K562 (cell line): ENCODE measurements around the gene ATP2A2. TPM values are rescaled to one million over a fixed set of nuclear protein-coding genes. Genes with fewer than 3 reads are reported as not detected.

Experiments used
- BACH1 ChIP-seq: fragments of 200-800 bp; sonication (Bioruptor generic); IDR thresholded peaks from 2 replicates; pipeline ENCODE4 v1.6.1; 2016; ENCODE audit warnings: missing genetic modification characterization, missing compliant biosample characterization
- BHLHE40 ChIP-seq: IDR thresholded peaks from 2 replicates; pipeline ENCODE4 v1.6.1; 2011; ENCODE audit warnings: low read length, improper control_type of control experiment
- FOXM1 ChIP-seq, 2 experiments: fragments of 450-650 bp in 1 of 2; sonication (generic) in 1 of 2; formaldehyde crosslinking in 1 of 2; IDR thresholded peaks; 2 replicates each; pipeline versions ENCODE4 v1.6.1 to v1.9.0; 2017 to 2022; ENCODE audit warnings: low read depth in 2 of 2, mild to moderate bottlenecking in 2 of 2, missing genetic modification reagents in 1 of 2, moderate library complexity in 1 of 2
- GTF2F1 ChIP-seq: IDR thresholded peaks from 2 replicates; pipeline ENCODE4 v1.6.1; 2011; ENCODE audit warnings: low read depth, low read length, improper control_type of control experiment
- IRF2 ChIP-seq: sonication (generic); formaldehyde crosslinking; IDR thresholded peaks from 2 replicates; pipeline ENCODE4 v1.8.1; 2022; ENCODE audit warnings: mild to moderate bottlenecking, missing genetic modification reagents
- KDM1A ChIP-seq, 2 experiments: fragments of 450-650 bp; IDR thresholded peaks; 2 replicates each; pipeline ENCODE4 v1.6.1; 2016; ENCODE audit warnings: mild to moderate bottlenecking in 2 of 2
- KDM2B ChIP-seq: fragments of 250-450 bp; sonication (Bioruptor Pico); IDR thresholded peaks from 2 replicates; pipeline ENCODE4 v1.8.0; 2021; ENCODE audit warnings: mild to moderate bottlenecking, moderate library complexity
- POLR2AphosphoS5 ChIP-seq: IDR thresholded peaks from 2 replicates; pipeline ENCODE4 v1.6.1; 2011; ENCODE audit warnings: mild to moderate bottlenecking, low read depth, low read length, moderate library complexity; ENCODE audit not compliant: control insufficient read depth, insufficient read depth
- SRF ChIP-seq, 2 experiments: fragments of 250-450, 450-650 bp in 1 of 2; sonication (Bioruptor Pico) in 1 of 2; sonication (generic) in 1 of 2; formaldehyde crosslinking; IDR thresholded peaks; 2 replicates each; pipeline versions ENCODE4 v1.5.0 to v1.5.1; 2020 to 2022; ENCODE audit warnings: mild to moderate bottlenecking in 1 of 2, missing genetic modification reagents in 1 of 2
- SRSF9 ChIP-seq: fragments of 200-400 bp; formaldehyde crosslinking; IDR thresholded peaks from 2 replicates; pipeline ENCODE4 v1.6.1; 2017; ENCODE audit warnings: low read depth, low read length, borderline replicate concordance
- STAG1 ChIP-seq: sonication (generic); formaldehyde crosslinking; IDR thresholded peaks from 2 replicates; pipeline ENCODE4 v1.5.0; 2020; ENCODE audit warnings: missing genetic modification reagents, borderline replicate concordance
- TAF15 ChIP-seq: fragments of 200-400 bp; formaldehyde crosslinking; IDR thresholded peaks from 2 replicates; pipeline ENCODE4 v1.6.1; 2017; ENCODE audit warnings: mild to moderate bottlenecking, low read depth, low read length, moderate library complexity
- ZNF143 ChIP-seq: sonication (generic); formaldehyde crosslinking; IDR thresholded peaks from 2 replicates; pipeline ENCODE4 v1.9.0; 2022; ENCODE audit warnings: mild to moderate bottlenecking, missing genetic modification reagents
- ZNF175 ChIP-seq: fragments of 200-800 bp; sonication (Bioruptor generic); IDR thresholded peaks from 2 replicates; pipeline ENCODE4 v1.6.1; 2016; ENCODE audit warnings: low read depth, mild to moderate bottlenecking, missing genetic modification characterization, missing compliant biosample characterization
- ZNF316 ChIP-seq: fragments of 450-650 bp; IDR thresholded peaks from 2 replicates; pipeline ENCODE4 v1.6.1; 2016
- polyA plus RNA-seq, 8 experiments: library from polyadenylated mRNA; depleted of rRNA in 4 of 8; stranded (reverse) in 5 of 8; unstranded in 3 of 8; fragments of >200 nt; fragmentation: Nextera tagmentation in 2 of 8; fragmentation: Illumina TruSeq in 1 of 8; extraction: Ambion mirVana in 2 of 8; extraction: Trizol in 1 of 8; gene quantifications; 2 replicates each; pipeline versions ENCODE4 v1.2.1 to v1.2.3, GENCODE V29; 2011 to 2014; ENCODE audit warnings: inconsistent platforms in 1 of 8, missing spikeins in 1 of 8
- total RNA-seq, 7 experiments: library from RNA; depleted of rRNA in 6 of 7; stranded (reverse); fragments of >200 nt in 6 of 7; fragmentation: Illumina TruSeq in 2 of 7; extraction: Trizol in 2 of 7; gene quantifications; 2 replicates each; pipeline versions ENCODE4 v1.2.1 to v1.2.3, GENCODE V29; 2011 to 2021; ENCODE audit warnings: low replicate concordance in 1 of 7
- TF ChIP-seq, protein P1 (sequence below): fragments of 450-650 bp; IDR thresholded peaks from 2 replicates; pipeline ENCODE4 v1.6.1; 2016; ENCODE audit warnings: borderline replicate concordance
- TF ChIP-seq, protein P2 (sequence below): fragments of 250-450 bp; sonication (Bioruptor Pico); IDR thresholded peaks from 2 replicates; pipeline ENCODE4 v1.4.0; 2020; ENCODE audit warnings: mild to moderate bottlenecking
- TF ChIP-seq, protein P3 (sequence below): fragments of 250-450 bp; sonication (Bioruptor Pico); IDR thresholded peaks from 2 replicates; pipeline ENCODE4 v1.5.0; 2021; ENCODE audit warnings: mild to moderate bottlenecking, borderline replicate concordance

ATP2A2 gene
- total and polyA plus RNA-seq, 9 of the 15 experiments (the other 6 are each of a cell fraction or from before 2014, with no cell fraction given): 5.2 to 205 (median 51.6) TPM

DNA sequence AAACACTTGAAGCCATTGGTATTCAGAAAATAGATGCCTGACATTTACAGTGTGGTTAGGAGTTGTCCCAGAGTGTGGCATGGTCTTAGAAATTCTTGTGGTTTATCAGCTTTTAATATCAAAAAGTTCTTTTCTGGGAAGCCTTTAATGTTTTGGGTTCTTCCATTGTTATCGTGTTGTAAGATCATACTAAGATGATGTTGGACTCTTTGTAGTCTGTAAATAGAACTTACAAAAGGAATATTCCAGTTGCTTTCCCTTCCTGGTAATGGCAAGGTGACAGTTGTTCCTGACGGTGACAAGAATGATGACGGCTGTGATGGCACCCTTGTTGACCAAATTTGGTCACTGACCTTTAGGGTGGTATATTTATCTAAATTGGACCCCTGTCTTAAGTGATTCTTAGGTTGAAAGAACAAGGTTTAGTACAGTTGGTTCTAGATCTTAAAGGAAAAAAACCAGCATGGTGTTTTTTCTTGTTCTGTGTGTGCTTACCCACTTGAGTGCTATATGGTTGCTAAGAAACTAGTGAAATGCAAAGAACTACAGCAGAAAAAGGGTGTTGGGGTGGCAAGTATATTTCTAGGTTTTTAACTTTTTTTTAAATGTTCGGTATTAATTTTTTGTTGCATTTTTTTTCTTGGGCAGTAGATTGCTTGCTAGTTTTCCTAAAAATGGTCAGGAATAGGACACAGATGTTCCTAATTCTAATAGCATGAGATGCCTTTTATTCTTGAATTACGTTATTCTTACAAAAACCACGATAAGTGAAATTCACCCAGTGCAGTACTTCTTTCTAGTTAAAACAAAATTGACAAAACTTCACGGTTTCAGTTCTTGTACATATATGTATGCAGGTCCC, 2.1 kb downstream of the ATP2A2 start (continued):
- TF ChIP-seq, protein P1, sequence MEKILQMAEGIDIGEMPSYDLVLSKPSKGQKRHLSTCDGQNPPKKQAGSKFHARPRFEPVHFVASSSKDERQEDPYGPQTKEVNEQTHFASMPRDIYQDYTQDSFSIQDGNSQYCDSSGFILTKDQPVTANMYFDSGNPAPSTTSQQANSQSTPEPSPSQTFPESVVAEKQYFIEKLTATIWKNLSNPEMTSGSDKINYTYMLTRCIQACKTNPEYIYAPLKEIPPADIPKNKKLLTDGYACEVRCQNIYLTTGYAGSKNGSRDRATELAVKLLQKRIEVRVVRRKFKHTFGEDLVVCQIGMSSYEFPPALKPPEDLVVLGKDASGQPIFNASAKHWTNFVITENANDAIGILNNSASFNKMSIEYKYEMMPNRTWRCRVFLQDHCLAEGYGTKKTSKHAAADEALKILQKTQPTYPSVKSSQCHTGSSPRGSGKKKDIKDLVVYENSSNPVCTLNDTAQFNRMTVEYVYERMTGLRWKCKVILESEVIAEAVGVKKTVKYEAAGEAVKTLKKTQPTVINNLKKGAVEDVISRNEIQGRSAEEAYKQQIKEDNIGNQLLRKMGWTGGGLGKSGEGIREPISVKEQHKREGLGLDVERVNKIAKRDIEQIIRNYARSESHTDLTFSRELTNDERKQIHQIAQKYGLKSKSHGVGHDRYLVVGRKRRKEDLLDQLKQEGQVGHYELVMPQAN: no peak
- 0 out of 2 replicates have a peak, but pooled peaks have one; percentile 7 for TF ChIP-seq BACH1
- no peak for TF ChIP-seq SRSF9
- TF ChIP-seq, protein P2, sequence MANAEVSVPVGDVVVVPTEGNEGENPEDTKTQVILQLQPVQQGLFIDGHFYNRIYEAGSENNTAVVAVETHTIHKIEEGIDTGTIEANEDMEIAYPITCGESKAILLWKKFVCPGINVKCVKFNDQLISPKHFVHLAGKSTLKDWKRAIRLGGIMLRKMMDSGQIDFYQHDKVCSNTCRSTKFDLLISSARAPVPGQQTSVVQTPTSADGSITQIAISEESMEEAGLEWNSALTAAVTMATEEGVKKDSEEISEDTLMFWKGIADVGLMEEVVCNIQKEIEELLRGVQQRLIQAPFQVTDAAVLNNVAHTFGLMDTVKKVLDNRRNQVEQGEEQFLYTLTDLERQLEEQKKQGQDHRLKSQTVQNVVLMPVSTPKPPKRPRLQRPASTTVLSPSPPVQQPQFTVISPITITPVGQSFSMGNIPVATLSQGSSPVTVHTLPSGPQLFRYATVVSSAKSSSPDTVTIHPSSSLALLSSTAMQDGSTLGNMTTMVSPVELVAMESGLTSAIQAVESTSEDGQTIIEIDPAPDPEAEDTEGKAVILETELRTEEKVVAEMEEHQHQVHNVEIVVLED (CRISPR knock-in tag): no peak
- TF ChIP-seq GTF2F1: no peak
- 0 out of 2 replicates have a peak, but pooled peaks have one; percentile 7 for TF ChIP-seq ZNF175 (CRISPR knock-in tag)
- no peak for TF ChIP-seq ZNF143
- TF ChIP-seq, protein P3, sequence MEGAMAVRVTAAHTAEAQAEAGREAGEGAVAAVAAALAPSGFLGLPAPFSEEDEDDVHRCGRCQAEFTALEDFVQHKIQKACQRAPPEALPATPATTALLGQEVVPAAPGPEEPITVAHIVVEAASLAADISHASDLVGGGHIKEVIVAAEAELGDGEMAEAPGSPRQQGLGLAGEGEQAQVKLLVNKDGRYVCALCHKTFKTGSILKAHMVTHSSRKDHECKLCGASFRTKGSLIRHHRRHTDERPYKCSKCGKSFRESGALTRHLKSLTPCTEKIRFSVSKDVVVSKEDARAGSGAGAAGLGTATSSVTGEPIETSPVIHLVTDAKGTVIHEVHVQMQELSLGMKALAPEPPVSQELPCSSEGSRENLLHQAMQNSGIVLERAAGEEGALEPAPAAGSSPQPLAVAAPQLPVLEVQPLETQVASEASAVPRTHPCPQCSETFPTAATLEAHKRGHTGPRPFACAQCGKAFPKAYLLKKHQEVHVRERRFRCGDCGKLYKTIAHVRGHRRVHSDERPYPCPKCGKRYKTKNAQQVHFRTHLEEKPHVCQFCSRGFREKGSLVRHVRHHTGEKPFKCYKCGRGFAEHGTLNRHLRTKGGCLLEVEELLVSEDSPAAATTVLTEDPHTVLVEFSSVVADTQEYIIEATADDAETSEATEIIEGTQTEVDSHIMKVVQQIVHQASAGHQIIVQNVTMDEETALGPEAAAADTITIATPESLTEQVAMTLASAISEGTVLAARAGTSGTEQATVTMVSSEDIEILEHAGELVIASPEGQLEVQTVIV (CRISPR knock-in tag): no peak
- TF ChIP-seq POLR2AphosphoS5: no peak
- TF ChIP-seq BHLHE40: no peak
- TF ChIP-seq IRF2: no peak
- no peak for TF ChIP-seq KDM2B (CRISPR knock-in tag)
- no peak for TF ChIP-seq TAF15
- TF ChIP-seq ZNF316: no peak
- TF ChIP-seq SRF (CRISPR knock-in tag; IDR thresholded peaks at IDR 0.05): peak in 1 of 2 experiments; percentile 76; a peak in 1 of 4 replicates
- no peak for TF ChIP-seq STAG1 (CRISPR knock-in tag)
- no peak for TF ChIP-seq FOXM1 (IDR thresholded peaks at IDR 0.05; ENCODE audit: low read depth)
- no peak for TF ChIP-seq FOXM1 (CRISPR knock-in tag; IDR thresholded peaks at IDR 0.05; ENCODE audit: low read depth)
- TF ChIP-seq KDM1A (IDR thresholded peaks at IDR 0.05): no peak
